AG09309 (cell line): Measurements from ENCODE around the gene PTPN6.

Experiments
- DNase-seq: peaks from one replicate; pipeline ENCODE4 v3.0.0-alpha.2; 2010; ENCODE audit warnings: low read depth
- H3K4me3 ChIP-seq: 2 replicates; pipeline ENCODE4 v1.5.1; 2011; ENCODE audit warnings: mild to moderate bottlenecking, low read depth, low read length, moderate library complexity; ENCODE audit not compliant: control insufficient read depth
- TF ChIP-seq, protein P1 (sequence below): IDR thresholded peaks from 2 replicates; pipeline ENCODE4 v1.5.1; 2011; ENCODE audit warnings: mild to moderate bottlenecking, low read depth, low read length, inconsistent platforms; ENCODE audit not compliant: insufficient read depth, control insufficient read depth; ENCODE audit errors: missing control alignments

PTPN6 gene

DNA sequence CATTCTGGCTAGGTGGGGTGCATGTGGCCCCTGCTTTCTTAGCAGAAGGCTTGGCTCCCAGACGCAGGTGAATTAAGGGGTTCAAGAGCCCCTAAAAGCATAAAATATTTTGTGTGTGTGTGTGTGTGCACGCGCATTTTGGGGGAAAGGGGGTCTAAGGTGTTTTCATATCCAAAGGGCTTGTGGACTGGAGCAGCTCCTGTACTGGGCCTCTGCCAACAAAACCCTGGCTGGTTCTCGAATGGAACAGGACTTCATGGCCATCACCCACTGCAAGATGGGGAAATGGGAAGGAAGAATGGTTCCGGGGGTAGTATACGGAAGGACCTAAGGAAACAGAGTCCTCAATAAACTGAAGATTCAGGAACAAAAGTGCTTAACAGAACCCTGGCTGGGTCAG, 27.3 kb upstream of the PTPN6 start:
- DNase-seq, result no peak
- TF ChIP-seq, protein P1, sequence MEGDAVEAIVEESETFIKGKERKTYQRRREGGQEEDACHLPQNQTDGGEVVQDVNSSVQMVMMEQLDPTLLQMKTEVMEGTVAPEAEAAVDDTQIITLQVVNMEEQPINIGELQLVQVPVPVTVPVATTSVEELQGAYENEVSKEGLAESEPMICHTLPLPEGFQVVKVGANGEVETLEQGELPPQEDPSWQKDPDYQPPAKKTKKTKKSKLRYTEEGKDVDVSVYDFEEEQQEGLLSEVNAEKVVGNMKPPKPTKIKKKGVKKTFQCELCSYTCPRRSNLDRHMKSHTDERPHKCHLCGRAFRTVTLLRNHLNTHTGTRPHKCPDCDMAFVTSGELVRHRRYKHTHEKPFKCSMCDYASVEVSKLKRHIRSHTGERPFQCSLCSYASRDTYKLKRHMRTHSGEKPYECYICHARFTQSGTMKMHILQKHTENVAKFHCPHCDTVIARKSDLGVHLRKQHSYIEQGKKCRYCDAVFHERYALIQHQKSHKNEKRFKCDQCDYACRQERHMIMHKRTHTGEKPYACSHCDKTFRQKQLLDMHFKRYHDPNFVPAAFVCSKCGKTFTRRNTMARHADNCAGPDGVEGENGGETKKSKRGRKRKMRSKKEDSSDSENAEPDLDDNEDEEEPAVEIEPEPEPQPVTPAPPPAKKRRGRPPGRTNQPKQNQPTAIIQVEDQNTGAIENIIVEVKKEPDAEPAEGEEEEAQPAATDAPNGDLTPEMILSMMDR, result no peak
- H3K4me3 ChIP-seq, result no peak overlapping the region

DNA sequence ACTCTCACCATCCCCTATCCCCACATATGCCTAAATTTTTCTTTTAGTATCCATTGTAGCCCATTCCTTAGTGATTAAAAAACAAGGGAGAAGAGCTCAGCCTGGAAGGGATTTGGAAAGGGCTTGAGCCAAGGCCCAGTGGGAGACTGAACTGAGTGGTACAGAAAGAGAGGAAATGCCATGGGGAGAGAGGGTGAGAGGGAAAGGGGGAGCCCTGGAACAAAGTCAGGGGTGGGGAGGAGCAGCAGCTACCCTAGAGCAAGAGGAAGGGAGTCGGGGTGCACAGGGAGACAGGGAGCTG, 26.0 kb upstream of the PTPN6 start:
- no peak overlapping the region for H3K4me3 ChIP-seq
- no peak for DNase-seq
- TF ChIP-seq, protein P1, result no peak

DNA sequence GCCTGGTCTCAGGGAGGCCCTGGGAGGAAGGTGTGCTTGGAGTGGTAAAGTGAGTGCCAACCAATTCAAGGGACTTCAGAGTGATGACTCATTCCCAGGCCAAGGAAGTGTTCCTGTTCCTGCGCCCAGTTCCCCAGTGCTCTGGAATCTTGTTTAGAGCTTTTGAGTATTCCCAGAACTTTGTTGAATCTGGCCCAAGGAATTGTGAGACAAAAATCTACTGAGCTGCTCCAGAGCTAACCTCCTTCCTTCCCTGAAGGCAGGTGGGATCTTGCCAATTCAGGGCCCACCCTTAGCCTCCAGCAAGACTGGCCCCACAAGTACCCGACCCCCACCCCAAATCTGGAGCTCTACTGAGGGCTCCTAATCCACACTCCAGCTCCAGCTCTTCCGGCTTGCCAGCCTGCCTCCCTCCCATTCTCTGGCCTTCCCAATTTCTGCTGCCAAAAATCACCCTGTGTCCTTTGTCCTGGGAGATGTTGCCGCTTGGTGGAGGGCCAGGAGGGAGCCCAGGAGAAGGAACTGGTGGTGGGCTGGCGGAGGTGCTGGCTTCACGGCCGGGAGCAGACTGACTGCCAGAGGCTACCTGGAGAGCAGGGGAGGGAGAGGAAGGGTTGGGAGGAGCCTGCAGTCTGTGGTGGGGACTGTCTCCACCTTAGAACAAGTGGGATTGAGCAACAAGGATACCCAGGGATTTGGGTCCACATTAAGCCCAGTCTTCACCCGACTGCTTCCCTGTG, 25.4 kb upstream of the PTPN6 start:
- DNase-seq, result peak; percentile 72
- H3K4me3 ChIP-seq, result peak overlapping the region; percentile 98
- TF ChIP-seq, protein P1, result no peak

DNA sequence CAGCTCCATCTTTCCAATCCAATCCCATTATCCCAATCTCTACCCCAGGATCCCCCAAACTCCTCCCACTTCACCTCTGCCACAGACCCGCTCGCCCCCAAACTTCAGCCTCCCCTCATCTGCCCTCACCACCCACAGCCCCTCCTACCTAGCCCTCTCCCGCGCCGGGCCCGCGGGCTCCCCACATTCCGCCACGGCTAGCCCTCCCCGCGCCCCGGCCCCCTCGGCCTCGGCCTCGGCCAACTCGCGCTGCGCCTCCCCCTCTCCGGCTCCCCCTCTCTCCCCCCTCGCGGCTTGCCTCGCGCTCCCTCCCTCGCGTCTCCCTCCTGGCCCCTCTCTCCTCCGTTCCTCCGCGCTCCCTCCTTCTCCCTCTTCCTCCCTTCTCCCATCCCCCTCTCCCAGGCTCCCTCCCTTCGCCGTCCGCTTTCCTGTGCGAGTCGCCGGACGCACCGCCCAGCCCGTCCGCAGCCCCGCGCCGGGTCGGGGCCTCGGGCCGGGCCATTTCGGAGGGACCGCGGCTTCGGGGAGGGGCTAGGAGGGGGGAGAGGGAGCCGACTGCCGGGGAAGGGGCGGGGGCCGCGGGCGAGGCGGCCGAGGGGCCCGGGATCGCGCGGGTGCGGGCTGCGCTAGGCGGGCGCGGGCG, 23.7 kb upstream of the PTPN6 start, which contains the start of gene ATN1:
ATN1 (plus strand) TSS at position 581 of the 643 bp plus-strand sequence. CDS start 6,043 bp downstream, outside the sequence.
- TF ChIP-seq, protein P1, result no peak
- peak within 1 kb of the TSS; percentile 98 for H3K4me3 ChIP-seq
- DNase-seq, result no peak

DNA sequence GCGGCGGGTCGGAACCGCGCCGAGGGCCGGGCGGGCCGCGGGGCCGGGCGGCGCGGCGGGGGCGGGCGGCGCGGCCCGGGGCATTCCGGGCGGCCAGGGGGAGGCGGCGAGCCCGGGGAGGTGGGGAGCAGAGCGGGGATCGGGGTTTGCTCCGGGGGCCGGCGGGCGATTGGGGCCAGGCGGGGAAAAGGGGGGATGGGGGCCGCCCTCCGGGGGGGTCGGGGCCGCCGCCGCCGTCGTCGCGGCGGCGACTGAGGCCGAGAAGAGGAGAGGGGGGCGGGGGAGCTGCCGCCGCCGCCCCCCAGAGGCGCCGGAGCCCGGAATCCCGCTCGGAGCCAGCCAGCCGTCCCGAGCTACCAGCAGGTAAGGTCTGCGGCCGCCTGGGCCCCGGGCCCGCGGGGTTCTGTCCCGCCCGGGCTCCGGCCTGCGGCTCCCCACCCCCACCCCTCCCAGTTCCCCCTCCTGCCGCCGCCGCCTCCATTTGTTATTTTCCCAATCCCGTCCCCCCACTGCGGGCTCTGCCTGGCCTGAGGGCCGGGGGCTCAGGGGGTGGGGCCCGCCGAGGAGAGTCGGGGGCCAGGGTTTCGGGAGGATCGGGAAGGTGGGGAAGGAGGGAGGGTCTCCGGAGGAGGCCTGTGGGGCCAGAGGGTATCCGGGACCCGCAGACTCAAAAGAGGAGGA, 23.0 kb upstream of the PTPN6 start:
- no peak for DNase-seq
- TF ChIP-seq, protein P1, result no peak
- peak overlapping the region; percentile 98 for H3K4me3 ChIP-seq

DNA sequence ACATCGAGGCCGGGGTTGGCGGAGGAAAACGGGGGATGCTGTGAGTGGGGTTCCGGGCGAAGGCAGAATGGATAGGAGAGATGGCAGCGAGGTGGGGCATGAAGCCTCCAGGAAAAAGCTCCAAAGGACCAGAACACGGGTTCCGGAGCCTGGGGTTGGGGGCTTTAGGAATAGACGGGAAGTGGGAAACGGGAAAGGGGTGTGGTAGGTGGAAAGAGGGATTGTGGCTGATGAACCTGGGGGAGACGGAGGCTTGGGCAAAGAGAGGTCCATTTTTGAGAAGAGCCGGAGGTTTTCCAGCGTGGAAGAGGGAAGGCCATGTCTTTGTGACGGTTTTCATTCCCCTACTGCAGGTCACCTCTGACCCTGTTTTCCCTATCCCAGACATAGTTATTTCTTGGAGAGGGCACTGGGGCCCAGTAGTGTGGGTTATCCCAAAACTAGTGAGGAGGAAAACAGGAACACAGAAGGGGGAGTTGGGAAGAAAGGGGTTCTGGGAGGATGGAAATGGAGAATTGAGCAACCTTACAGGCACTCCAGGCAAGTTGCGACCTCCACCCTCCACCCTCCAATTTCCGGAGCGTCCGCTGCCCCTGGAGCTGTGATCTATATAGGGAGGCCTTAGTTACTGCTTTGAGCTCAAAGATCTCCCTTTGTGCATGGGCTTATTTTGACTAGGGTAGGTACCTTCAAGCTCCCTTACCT, 22.3 kb upstream of the PTPN6 start:
- peak overlapping the region; percentile 98 for H3K4me3 ChIP-seq
- TF ChIP-seq, protein P1, result no peak
- no peak for DNase-seq
